Left ventricle myocardium superior (tissue), 1 donor: ENCODE results near the gene DRAM2. TPM values are rescaled to one million over a fixed set of nuclear protein-coding genes. Genes with fewer than 3 reads are reported as not detected.

Experiments used
- ATAC-seq: fragments of 200-7000 bp; cut with Tn5 transposase; one replicate; pipeline ENCODE4 v1.9.1; 2020; ENCODE audit warnings: mild to moderate bottlenecking, moderate library complexity
- DNase-seq: peaks from one replicate; pipeline ENCODE4 v3.0.0-alpha.2; 2020
- intact Hi-C: fragments of 100-400 bp; cut with micrococcal nuclease; formaldehyde crosslinking; loops from one replicate; pipeline ENCODE4 v1.11.0; 2022
- long read RNA-seq: library from polyadenylated mRNA; unstranded; transcript quantifications from one replicate; pipeline ENCODE4 v2.0.0, GENCODE V29; 2021
- total RNA-seq: library from RNA; stranded (reverse); fragmentation: NEBNext Ultra II Directional; extraction: Animal tissue kit (Norgen Biotek cat#: 25700); gene quantifications from one replicate; pipeline ENCODE4 v1.2.1, GENCODE V29; 2021
- donor health status: DM: no; HTN: yes; CAD: no; lungs with severe emphysema.

Gene DRAM2
- total RNA-seq, result 38.2 TPM
- long read RNA-seq, partial matches to known transcripts, result 2 of 52 reads
- long read RNA-seq, other reads (novel, unspliced or antisense), result 47 of 52 reads

- ATAC-seq (peak; percentile 98), DNase-seq (peak; percentile 95)
- intact Hi-C loops, result no loop called here
Measured at GRCh38 chr1:111139956-111140679, at the start of gene DRAM2, which contains the start of gene CEPT1. Gene DRAM2, minus strand, starts transcription at chr1:111140093. Its CDS starts 8,539 bp downstream, at chr1:111131554. Gene CEPT1, plus strand, starts transcription at chr1:111140223. Its CDS starts 7,492 bp downstream, at chr1:111147715.

GRCh38 chr1:111184663-111185062, 44.8 kb upstream of the DRAM2 start:
- intact Hi-C loops, result no loop called here
- DNase-seq (no peak), ATAC-seq (no peak)

GRCh38 chr1:111183308-111184069, 43.6 kb upstream of the DRAM2 start:
- intact Hi-C loops, result no loop called here

GRCh38 chr1:111182052-111182451, 42.2 kb upstream of the DRAM2 start:
- DNase-seq (no peak), ATAC-seq (no peak)
- intact Hi-C loops, result no loop called here

More at GRCh38 chr1:111183308-111184069, 43.6 kb upstream of the DRAM2 start:
- no peak for DNase-seq
- no peak for ATAC-seq

GRCh38 chr1:111179968-111180533, 40.2 kb upstream of the DRAM2 start:
- no peak for DNase-seq
- intact Hi-C loops, result no loop called here
- no peak for ATAC-seq

GRCh38 chr1:111176678-111177077, 36.8 kb upstream of the DRAM2 start:
- intact Hi-C loops, result no loop called here
- ATAC-seq (no peak), DNase-seq (no peak)

GRCh38 chr1:111175349-111175748, 35.5 kb upstream of the DRAM2 start:
- no peak for DNase-seq
- intact Hi-C loops, result no loop called here
- ATAC-seq, result no peak

GRCh38 chr1:111174070-111174469, 34.2 kb upstream of the DRAM2 start:
- intact Hi-C loops, result no loop called here
- ATAC-seq, result no peak
- no peak for DNase-seq

GRCh38 chr1:111172463-111172862, 32.6 kb upstream of the DRAM2 start:
- DNase-seq, result no peak
- ATAC-seq, result no peak
- intact Hi-C loops, result no loop called here

GRCh38 chr1:111164151-111164550, 24.3 kb upstream of the DRAM2 start:
- no peak for DNase-seq
- no peak for ATAC-seq
- intact Hi-C loops, result no loop called here

GRCh38 chr1:111163363-111163762, 23.5 kb upstream of the DRAM2 start:
- ATAC-seq (peak; percentile 92), DNase-seq (no peak)
- intact Hi-C loops, result no loop called here

GRCh38 chr1:111162488-111162880, 22.6 kb upstream of the DRAM2 start:
- DNase-seq (no peak), ATAC-seq (no peak)
- intact Hi-C loops, result no loop called here

GRCh38 chr1:111161843-111162487, 22.1 kb upstream of the DRAM2 start:
- DNase-seq, result no peak
- no peak for ATAC-seq
- intact Hi-C loops, result no loop called here

GRCh38 chr1:111157431-111157830, 17.5 kb upstream of the DRAM2 start:
- intact Hi-C loops, result no loop called here
- DNase-seq (no peak), ATAC-seq (no peak)

GRCh38 chr1:111154021-111154999, 14.4 kb upstream of the DRAM2 start:
- intact Hi-C loops, result no loop called here
- DNase-seq, result no peak
- ATAC-seq, result no peak

GRCh38 chr1:111151838-111152237, 11.9 kb upstream of the DRAM2 start:
- ATAC-seq (no peak), DNase-seq (no peak)
- intact Hi-C loops, result no loop called here

GRCh38 chr1:111148376-111148881, 8.5 kb upstream of the DRAM2 start:
- intact Hi-C loops, result no loop called here
- DNase-seq (no peak), ATAC-seq (no peak)

GRCh38 chr1:111147948-111148347, 8.1 kb upstream of the DRAM2 start:
- ATAC-seq, result no peak
- intact Hi-C loops, result no loop called here
- no peak for DNase-seq
